ENCODE results near the gene SOX10. TPM values are rescaled to one million over a fixed set of nuclear protein-coding genes. Genes with fewer than 3 reads are reported as not detected.
"Not testable (repeated sequence)": the region's sequence is repeated elsewhere in the genome, so short reads cannot be mapped to it uniquely, and the experiment has no call there.

SOX10 gene
- polyA plus RNA-seq, 3 donors: not detected

DNA sequence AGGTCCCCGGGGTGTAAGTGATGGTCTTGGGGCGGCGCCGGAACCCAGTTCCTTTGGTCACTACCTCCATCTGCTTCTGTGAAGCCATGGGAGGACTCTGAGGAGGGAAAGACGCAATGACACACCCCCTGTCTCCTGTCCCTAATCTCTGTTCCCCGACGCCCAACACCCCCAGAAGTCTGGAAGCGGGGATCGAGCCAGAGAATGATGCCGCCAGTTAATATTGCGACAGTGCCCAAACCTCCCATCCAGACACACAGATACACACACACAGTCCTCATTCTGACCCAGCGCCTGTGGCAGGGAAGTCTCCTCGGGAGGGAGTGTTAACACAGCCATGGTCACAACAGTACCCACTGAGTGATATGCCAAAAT, 31.3 kb downstream of the SOX10 start:
- Histone ChIP-seq H3K4me1 (ENCODE audit: control insufficient read depth in 1 of 2, insufficient read depth in 2 of 2, low read length in 2 of 2) (peaks cover 22 to 23% of the 10 kb centered on the region in 2 donors), H2AFZ (ENCODE audit: insufficient read depth, low read depth, low read length, poor library complexity, severe bottlenecking) (peak overlapping the region; percentile 97), H3K4me2 (replicated peaks; ENCODE audit: extremely low read depth, low read length, poor library complexity, severe bottlenecking) (peak overlapping the region; percentile 91), H3K9ac (ENCODE audit: insufficient read depth, low read length, poor library complexity, severe bottlenecking) (peak overlapping the region; percentile 91), H3K4me3 (replicated peaks in 1 of 3; ENCODE audit: low read depth in 2 of 3, low read length in 3 of 3) (peak overlapping the region; percentile 63 to 100 (median 95)), H4K20me1 (ENCODE audit: insufficient read depth, low read length) (no peaks in the 10 kb centered on the region), H3K79me2 (ENCODE audit: insufficient read depth, low read length) (peaks cover 16% of the 10 kb centered on the region), H3K9me3 (replicated peaks in 1 of 2; ENCODE audit: control insufficient read depth in 1 of 2, insufficient read depth in 1 of 2, low read length in 2 of 2) (no peaks in the 10 kb centered on the region), H3K27ac (ENCODE audit: low read depth in 1 of 2, low read length in 2 of 2) (peak overlapping the region in 1 of 2 donors; percentile 87), H3K27me3 (ENCODE audit: control insufficient read depth in 2 of 2, insufficient read depth in 2 of 2, low read length in 2 of 2) (peaks cover 9 to 14% of the 10 kb centered on the region in 2 donors), H3K36me3 (replicated peaks in 1 of 2; ENCODE audit: control insufficient read depth in 1 of 2, insufficient read depth in 2 of 2, low read length in 2 of 2) (peaks cover 15 to 17% of the 10 kb centered on the region in 2 donors)
- H3K9me3 Mint-ChIP-seq: peaks cover 0 to 2% (median 0%) of the 10 kb centered on the region in 7 donors
- TF ChIP-seq CTCF (IDR thresholded peaks at IDR 0.05): no peak
- H3K27me3 Mint-ChIP-seq (ENCODE audit: low read depth in 3 of 3): peaks cover 18 to 24% (median 21%) of the 10 kb centered on the region in 3 donors
- intact Hi-C loops (cut with micrococcal nuclease): loop anchor here (5.0 to 10.0 kb wide), 2 partner anchors 46 to 372 kb away; partner anchors contain the start of gene MICALL1 (in 1 of the 2)
- H3K27ac Mint-ChIP-seq: peak overlapping the region in 6 of 7 donors; percentile 32 to 99 (median 83)
- peak overlapping the region; percentile 94 to 100 for H3K4me3 Mint-ChIP-seq
- no peak for DNase-seq
- peaks cover 18 to 19% of the 10 kb centered on the region in 2 donors for H3K36me3 Mint-ChIP-seq
- peaks cover 26% of the 10 kb centered on the region for H3K4me1 Mint-ChIP-seq
- WGBS (ENCODE audit: insufficient coverage): 0% methylated on average over 2 of the region's 13 CpGs

GRCh38 chr22:37952629-37953028, 31.7 kb downstream of the SOX10 start:
- Mint-ChIP-seq H3K36me3 (peaks cover 14 to 15% of the 10 kb centered on the region in 2 donors), H3K4me1 (peaks cover 26% of the 10 kb centered on the region), H3K27me3 (ENCODE audit: low read depth in 3 of 3) (peaks cover 18 to 24% (median 21%) of the 10 kb centered on the region in 3 donors), H3K27ac (peak overlapping the region in 1 of 7 donors; percentile 99), H3K4me3 (peak overlapping the region; percentile 94 to 100)
- H3K79me2 ChIP-seq (ENCODE audit: insufficient read depth, low read length): peaks cover 16% of the 10 kb centered on the region
- H3K9ac ChIP-seq (ENCODE audit: insufficient read depth, low read length, poor library complexity, severe bottlenecking); DNase-seq; H4K20me1 ChIP-seq (ENCODE audit: insufficient read depth, low read length); H3K9me3 Mint-ChIP-seq; H3K9me3 ChIP-seq (replicated peaks in 1 of 2; ENCODE audit: control insufficient read depth in 1 of 2, insufficient read depth in 1 of 2, low read length in 2 of 2); H3K27ac ChIP-seq (ENCODE audit: low read depth in 1 of 2, low read length in 2 of 2): not testable (repeated sequence)
- intact Hi-C loops (cut with micrococcal nuclease): loop anchor here (5.0 to 10.0 kb wide), 2 partner anchors 45 to 372 kb away; partner anchors contain the start of gene MICALL1 (in 1 of the 2)
- peaks cover 22 to 23% of the 10 kb centered on the region in 2 donors for H3K4me1 ChIP-seq (ENCODE audit: control insufficient read depth in 1 of 2, insufficient read depth in 2 of 2, low read length in 2 of 2)
- H3K4me2 ChIP-seq (replicated peaks; ENCODE audit: extremely low read depth, low read length, poor library complexity, severe bottlenecking): peak overlapping the region; percentile 91
- H3K36me3 ChIP-seq (replicated peaks in 1 of 2; ENCODE audit: control insufficient read depth in 1 of 2, insufficient read depth in 2 of 2, low read length in 2 of 2): peaks cover 12 to 13% of the 10 kb centered on the region in 2 donors
- 7% methylated on average over 13 of the region's 20 CpGs for WGBS (ENCODE audit: insufficient coverage)
- peak overlapping the region; percentile 97 for H2AFZ ChIP-seq (ENCODE audit: insufficient read depth, low read depth, low read length, poor library complexity, severe bottlenecking)
- H3K4me3 ChIP-seq (replicated peaks in 1 of 3; ENCODE audit: low read depth in 2 of 3, low read length in 3 of 3): peak overlapping the region in 2 of 3 experiments; percentile 95 to 100
- H3K27me3 ChIP-seq (ENCODE audit: control insufficient read depth in 2 of 2, insufficient read depth in 2 of 2, low read length in 2 of 2): peaks cover 9 to 14% of the 10 kb centered on the region in 2 donors

Measured in CD14-positive monocyte (primary cell).